ENCODE measurements around the gene COL20A1. TPM values are rescaled to one million over a fixed set of nuclear protein-coding genes. Genes with fewer than 3 reads are reported as not detected.

Gene COL20A1
- total RNA-seq, 2 experiments from 2014 or later = not detected

DNA sequence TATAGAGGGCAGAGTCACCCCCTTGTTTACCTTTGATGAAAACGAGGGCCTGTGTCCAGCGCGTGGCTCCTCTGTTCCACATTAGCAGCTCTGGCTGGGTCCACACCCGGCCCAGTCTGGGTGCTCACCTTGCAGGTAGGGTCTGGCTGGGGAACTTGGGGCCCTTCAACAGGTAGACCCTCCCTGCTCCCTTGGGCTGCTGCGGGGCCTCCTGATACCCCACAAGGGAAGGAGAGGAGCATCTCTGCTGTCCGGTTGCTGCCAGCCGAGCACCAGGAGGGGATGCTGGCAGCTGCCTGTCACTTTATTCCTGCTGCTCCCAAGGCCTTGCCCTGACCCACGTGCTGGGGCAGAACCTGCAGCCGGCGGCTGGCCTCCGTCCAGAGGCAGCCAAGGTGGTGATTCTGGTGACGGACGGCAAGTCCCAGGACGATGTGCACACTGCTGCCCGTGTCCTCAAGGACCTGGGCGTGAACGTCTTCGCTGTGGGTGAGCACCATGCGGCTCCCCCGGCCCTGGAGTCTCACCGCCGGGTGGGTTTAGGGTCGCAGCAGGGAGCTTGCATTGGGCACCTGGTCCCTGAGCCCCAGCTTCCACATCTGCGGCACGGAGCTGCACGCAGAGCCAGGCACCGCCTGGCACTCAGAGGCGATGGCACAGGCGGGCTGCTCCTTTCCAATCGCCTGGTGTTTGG lies 15.4 kb downstream of the COL20A1 start:
- ATAC-seq = no peak
- no peak overlapping the region for H3K4me3 Mint-ChIP-seq
- CTCF ChIA-PET = interaction anchor here (1.3 to 3.1 kb wide), 2 partner anchors 12 to 73 kb away, joined by 6 to 25 read pairs; no protein-coding TSS in a partner anchor
- POLR2A ChIA-PET = interaction anchor here (0.6 kb wide), 1 partner anchor 73 kb away, joined by 3 read pairs; no protein-coding TSS in a partner anchor
- H3K4me1 Mint-ChIP-seq (ENCODE audit: low read depth) = no peaks in the 10 kb centered on the region
- no peaks in the 10 kb centered on the region for H3K27me3 Mint-ChIP-seq (ENCODE audit: low read depth)
- H3K9me3 Mint-ChIP-seq (ENCODE audit: insufficient read depth) = no peaks in the 10 kb centered on the region
- H3K27ac Mint-ChIP-seq = no peak overlapping the region
- no peaks in the 10 kb centered on the region for H3K36me3 Mint-ChIP-seq (ENCODE audit: low read depth)
- DNase-seq = no peak

DNA sequence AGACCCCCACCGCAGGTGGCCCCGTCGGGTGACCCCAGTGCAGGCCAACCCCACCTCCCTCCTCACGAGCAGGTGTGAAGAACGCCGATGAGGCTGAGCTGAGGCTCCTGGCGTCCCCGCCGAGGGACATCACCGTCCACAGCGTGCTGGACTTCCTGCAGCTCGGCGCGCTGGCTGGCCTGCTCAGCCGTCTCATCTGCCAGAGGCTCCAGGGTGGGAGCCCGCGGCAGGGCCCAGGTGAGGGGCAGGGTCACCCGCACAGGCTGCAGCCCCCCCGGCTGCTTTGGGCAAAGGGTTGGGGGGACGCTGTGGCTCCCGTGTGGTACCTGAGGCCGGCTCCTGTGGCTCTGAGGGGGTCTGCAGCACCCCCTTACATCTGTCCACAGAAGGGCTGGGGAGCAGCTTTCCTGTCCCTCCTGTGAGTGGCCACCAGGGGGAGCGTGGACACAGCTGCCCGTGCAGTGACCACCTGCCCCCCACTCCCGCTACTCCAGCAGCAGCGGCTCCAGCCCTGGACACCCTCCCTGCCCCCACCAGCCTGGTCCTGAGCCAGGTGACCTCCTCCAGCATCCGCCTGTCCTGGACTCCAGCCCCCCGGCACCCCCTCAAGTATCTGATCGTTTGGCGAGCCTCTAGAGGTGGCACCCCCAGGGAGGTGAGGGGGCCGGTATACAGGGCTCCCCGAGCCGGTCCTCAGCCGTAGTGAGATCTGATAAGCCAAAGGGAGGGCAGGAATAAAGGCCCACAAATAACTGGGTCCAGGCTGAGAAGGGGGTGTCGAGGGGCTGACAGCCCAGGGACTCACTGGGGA lies 16.5 kb downstream of the COL20A1 start:
- Mint-ChIP-seq H3K4me1 (ENCODE audit: low read depth) (no peaks in the 10 kb centered on the region), H3K27me3 (ENCODE audit: low read depth) (no peaks in the 10 kb centered on the region), H3K36me3 (ENCODE audit: low read depth) (no peaks in the 10 kb centered on the region), H3K9me3 (ENCODE audit: insufficient read depth) (no peaks in the 10 kb centered on the region), H3K4me3 (no peak overlapping the region), H3K27ac (no peak overlapping the region)
- ChIA-PET CTCF (interaction anchor here (0.6 to 3.1 kb wide), 6 partner anchors 13 to 72 kb away, joined by 3 to 25 read pairs (median 5); partner anchors contain the start of gene ARFGAP1), POLR2A (no interaction called here)
- DNase-seq (peak; percentile 41), ATAC-seq (no peak)

DNA sequence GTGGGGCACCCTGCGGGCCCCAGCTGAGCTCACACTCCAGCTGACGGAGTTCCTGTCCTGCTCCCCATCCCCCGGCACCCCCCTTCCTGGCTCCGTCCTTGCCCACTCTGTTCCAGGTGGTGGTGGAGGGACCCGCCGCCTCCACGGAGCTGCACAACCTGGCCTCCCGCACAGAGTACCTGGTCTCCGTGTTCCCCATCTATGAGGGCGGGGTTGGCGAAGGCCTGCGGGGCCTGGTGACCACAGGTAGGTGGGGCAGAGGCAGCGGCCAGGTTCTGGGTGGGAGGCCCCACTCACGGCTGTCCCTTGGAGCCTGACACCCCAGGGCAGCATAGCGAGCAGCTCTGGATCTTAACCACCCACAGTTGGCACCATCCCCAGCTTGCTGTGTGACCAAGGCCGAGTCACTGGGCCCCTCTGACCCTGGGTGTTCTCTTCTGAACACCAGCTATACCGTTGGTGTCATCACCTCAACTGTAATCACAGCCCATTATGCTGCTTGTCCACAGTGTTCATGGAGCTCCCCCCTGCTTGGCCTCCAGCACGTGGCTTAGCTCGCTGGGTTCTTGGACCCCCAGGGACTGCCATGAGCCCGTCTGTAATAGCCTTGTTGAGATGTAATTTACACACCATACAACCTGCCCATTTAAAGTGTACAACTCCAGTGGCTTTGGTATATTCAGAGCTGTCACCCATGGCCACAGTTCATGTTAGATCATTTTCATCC lies 17.4 kb downstream of the COL20A1 start:
- no peaks in the 10 kb centered on the region for H3K36me3 Mint-ChIP-seq (ENCODE audit: low read depth)
- no peak overlapping the region for H3K27ac Mint-ChIP-seq
- H3K9me3 Mint-ChIP-seq (ENCODE audit: insufficient read depth) = no peaks in the 10 kb centered on the region
- H3K4me1 Mint-ChIP-seq (ENCODE audit: low read depth) = no peaks in the 10 kb centered on the region
- ATAC-seq (no peak), DNase-seq (no peak)
- CTCF ChIA-PET = interaction anchor here (1.0 to 3.1 kb wide), 4 partner anchors 17 to 71 kb away, joined by 4 to 25 read pairs (median 6); partner anchors contain the start of gene ARFGAP1
- POLR2A ChIA-PET = no interaction called here
- H3K27me3 Mint-ChIP-seq (ENCODE audit: low read depth) = no peaks in the 10 kb centered on the region
- H3K4me3 Mint-ChIP-seq = no peak overlapping the region

DNA sequence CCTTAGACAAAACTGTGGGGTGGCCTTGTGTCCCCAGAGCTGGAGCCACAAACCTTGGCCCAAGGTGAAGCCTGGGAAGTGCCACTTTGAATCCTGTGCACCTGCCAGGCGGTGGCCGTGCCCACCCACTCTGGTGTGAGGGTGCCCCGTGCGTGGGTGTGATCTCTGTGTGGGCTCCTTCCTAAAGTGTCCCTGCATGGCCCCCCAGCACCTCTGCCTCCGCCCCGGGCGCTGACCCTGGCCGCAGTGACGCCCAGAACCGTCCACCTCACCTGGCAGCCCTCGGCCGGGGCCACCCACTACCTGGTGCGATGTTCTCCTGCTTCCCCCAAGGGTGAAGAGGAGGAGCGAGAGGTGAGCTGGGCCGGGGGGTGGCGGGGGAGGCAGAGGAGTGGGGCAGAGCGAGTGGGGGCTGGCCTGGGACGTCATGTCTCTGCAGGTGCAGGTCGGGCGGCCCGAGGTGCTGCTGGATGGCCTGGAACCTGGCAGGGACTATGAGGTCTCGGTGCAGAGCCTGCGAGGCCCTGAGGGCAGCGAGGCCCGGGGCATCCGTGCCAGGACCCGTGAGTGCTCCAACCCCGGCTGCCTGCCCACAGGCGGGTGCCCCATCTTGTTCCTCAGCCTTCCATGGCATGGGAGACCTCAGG lies 18.3 kb downstream of the COL20A1 start:
- no peak overlapping the region for H3K4me3 Mint-ChIP-seq
- DNase-seq = no peak
- CTCF ChIA-PET = interaction anchor here (3.1 kb wide), 1 partner anchor 70 kb away, joined by 25 read pairs; no protein-coding TSS in a partner anchor
- H3K4me1 Mint-ChIP-seq (ENCODE audit: low read depth) = no peaks in the 10 kb centered on the region
- no peaks in the 10 kb centered on the region for H3K9me3 Mint-ChIP-seq (ENCODE audit: insufficient read depth)
- no peaks in the 10 kb centered on the region for H3K27me3 Mint-ChIP-seq (ENCODE audit: low read depth)
- H3K27ac Mint-ChIP-seq = no peak overlapping the region
- no peak for ATAC-seq
- POLR2A ChIA-PET = no interaction called here
- H3K36me3 Mint-ChIP-seq (ENCODE audit: low read depth) = no peaks in the 10 kb centered on the region

GRCh38 chr20:63311833-63312243 lies 18.9 kb downstream of the COL20A1 start:
- no peak for DNase-seq
- Mint-ChIP-seq H3K4me3 (no peak overlapping the region), H3K27ac (no peak overlapping the region), H3K9me3 (ENCODE audit: insufficient read depth) (no peaks in the 10 kb centered on the region), H3K36me3 (ENCODE audit: low read depth) (no peaks in the 10 kb centered on the region), H3K27me3 (ENCODE audit: low read depth) (no peaks in the 10 kb centered on the region), H3K4me1 (ENCODE audit: low read depth) (no peaks in the 10 kb centered on the region)
- CTCF ChIA-PET = no interaction called here
- ATAC-seq = no peak
- POLR2A ChIA-PET = no interaction called here

- Mint-ChIP-seq H3K9me3 (ENCODE audit: insufficient read depth) (no peaks in the 10 kb centered on the region), H3K27ac (no peak overlapping the region), H3K27me3 (ENCODE audit: low read depth) (no peaks in the 10 kb centered on the region), H3K4me1 (ENCODE audit: low read depth) (no peaks in the 10 kb centered on the region), H3K36me3 (ENCODE audit: low read depth) (no peaks in the 10 kb centered on the region), H3K4me3 (no peak overlapping the region)
- ChIA-PET POLR2A (interaction anchor here (0.9 kb wide), 1 partner anchor 918 kb away, joined by 4 read pairs; no protein-coding TSS in a partner anchor), CTCF (no interaction called here)
- ATAC-seq (no peak), DNase-seq (no peak)
These were observed 19.3 kb downstream of the COL20A1 start for GRCh38 chr20:63312273-63312672.

DNA sequence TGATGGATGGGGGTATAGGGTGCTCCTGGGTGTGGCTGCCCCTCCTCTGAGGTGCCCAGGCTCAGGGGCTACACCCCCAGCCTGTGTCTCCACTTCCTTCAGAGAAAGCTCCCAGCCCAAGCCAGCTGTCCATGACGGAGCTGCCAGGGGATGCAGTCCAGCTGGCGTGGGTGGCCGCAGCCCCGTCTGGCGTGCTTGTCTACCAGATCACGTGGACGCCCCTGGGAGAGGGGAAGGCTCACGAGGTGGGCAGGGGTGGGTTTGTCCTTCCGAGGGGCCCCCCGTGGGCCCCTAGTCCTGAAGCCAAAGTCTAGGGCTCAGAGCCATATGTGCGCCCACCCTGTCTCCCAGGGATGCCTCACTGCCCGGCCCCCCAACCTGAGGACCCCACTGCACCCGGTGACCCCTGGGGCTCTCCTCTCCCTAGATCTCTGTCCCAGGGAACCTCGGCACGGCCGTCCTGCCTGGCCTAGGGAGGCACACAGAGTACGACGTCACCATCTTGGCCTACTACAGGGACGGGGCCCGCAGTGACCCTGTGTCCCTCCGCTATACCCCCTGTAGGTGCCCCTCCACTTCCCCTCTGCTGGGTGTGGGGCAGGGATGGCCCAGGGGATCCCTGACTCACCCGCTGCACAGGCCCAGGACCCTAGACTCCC lies 19.8 kb downstream of the COL20A1 start:
- ChIA-PET POLR2A (interaction anchor here (0.9 kb wide), 1 partner anchor 919 kb away, joined by 4 read pairs; no protein-coding TSS in a partner anchor), CTCF (no interaction called here)

DNA sequence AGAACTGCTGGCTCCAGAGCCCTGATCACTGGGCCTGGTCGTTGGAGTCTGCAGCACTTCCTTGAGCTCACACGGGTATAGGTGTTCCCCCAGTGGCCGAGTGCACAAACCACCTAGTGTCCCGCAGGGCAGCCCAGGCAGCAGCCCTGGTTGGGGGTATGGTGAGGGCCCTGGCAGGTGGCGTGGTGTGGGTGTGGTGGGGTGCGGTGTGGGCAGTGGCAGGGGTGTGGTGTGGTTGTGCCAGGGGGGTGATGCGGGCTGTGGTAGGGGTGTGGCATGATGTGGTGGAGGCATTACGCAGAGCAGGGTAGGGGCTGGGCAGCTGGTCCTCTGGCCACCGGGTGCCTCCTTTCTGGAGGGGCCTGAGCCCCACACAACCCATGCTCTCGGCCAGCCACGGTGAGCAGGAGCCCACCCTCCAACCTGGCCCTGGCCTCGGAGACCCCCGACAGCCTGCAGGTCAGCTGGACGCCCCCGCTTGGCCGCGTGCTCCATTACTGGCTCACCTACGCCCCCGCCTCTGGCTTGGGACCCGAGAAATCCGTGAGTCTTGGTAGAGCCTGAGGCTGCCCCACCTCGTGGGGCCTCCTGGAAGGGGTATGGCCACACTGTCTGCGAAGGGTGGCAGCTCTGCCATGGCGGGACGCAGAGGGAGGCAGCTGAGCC lies 20.5 kb downstream of the COL20A1 start:
- ATAC-seq (no peak), DNase-seq (no peak)
- no peak overlapping the region for H3K4me3 Mint-ChIP-seq
- H3K27ac Mint-ChIP-seq = no peak overlapping the region
- H3K36me3 Mint-ChIP-seq (ENCODE audit: low read depth) = no peaks in the 10 kb centered on the region
- H3K9me3 Mint-ChIP-seq (ENCODE audit: insufficient read depth) = no peaks in the 10 kb centered on the region
- no peaks in the 10 kb centered on the region for H3K4me1 Mint-ChIP-seq (ENCODE audit: low read depth)
- ChIA-PET CTCF (no interaction called here), POLR2A (no interaction called here)
- H3K27me3 Mint-ChIP-seq (ENCODE audit: low read depth) = no peaks in the 10 kb centered on the region

More for the DNA sequence above, 19.8 kb downstream of the COL20A1 start:
- Mint-ChIP-seq H3K36me3 (ENCODE audit: low read depth) (no peaks in the 10 kb centered on the region), H3K27ac (no peak overlapping the region), H3K27me3 (ENCODE audit: low read depth) (no peaks in the 10 kb centered on the region), H3K4me1 (ENCODE audit: low read depth) (no peaks in the 10 kb centered on the region), H3K9me3 (ENCODE audit: insufficient read depth) (no peaks in the 10 kb centered on the region), H3K4me3 (no peak overlapping the region)
- ATAC-seq (no peak), DNase-seq (no peak)

- Mint-ChIP-seq H3K4me3 (no peak overlapping the region), H3K4me1 (ENCODE audit: low read depth) (no peaks in the 10 kb centered on the region), H3K9me3 (ENCODE audit: insufficient read depth) (no peaks in the 10 kb centered on the region), H3K36me3 (ENCODE audit: low read depth) (no peaks in the 10 kb centered on the region), H3K27me3 (ENCODE audit: low read depth) (no peaks in the 10 kb centered on the region), H3K27ac (no peak overlapping the region)
- ATAC-seq = no peak
- POLR2A ChIA-PET = no interaction called here
- CTCF ChIA-PET = no interaction called here
- no peak for DNase-seq
These were observed 21.1 kb downstream of the COL20A1 start for GRCh38 chr20:63314015-63314471.

DNA sequence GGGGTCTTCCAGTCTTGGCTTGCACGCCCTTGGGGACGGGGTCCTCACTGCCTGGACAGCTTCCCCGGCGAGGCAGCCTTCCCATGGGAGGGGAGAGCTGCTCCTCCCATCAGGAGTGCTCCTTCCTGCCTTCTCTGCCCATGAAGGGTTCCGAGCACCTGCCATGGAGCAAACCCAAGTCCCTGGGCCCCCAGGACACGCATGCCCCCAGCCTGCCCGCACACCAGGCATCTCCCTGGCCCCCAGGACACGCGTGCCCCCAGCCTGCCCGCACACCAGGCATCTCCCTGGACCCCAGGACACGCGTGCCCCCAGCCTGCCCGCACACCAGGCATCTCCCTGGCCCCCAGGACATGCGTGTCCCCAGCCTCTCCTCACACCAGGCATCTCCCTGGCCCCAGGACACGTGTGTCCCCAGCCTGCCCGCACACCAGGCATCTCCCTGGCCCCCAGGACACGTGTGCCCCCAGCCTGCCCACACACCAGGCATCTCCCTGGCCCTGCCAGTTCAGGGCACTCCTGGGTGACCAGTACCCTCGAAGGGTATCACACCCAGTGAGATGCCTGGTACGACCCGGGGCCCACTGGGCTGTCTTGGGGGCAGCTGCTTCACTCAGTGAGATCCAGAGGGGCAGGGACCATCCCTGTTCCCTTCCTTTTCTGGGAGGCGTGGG lies 21.7 kb downstream of the COL20A1 start:
- no peak for DNase-seq

More for the DNA sequence above, 21.7 kb downstream of the COL20A1 start:
- no peak for ATAC-seq
- Mint-ChIP-seq H3K9me3 (ENCODE audit: insufficient read depth) (no peaks in the 10 kb centered on the region), H3K36me3 (ENCODE audit: low read depth) (no peaks in the 10 kb centered on the region), H3K27me3 (ENCODE audit: low read depth) (no peaks in the 10 kb centered on the region), H3K4me1 (ENCODE audit: low read depth) (no peaks in the 10 kb centered on the region), H3K27ac (no peak overlapping the region), H3K4me3 (no peak overlapping the region)
- ChIA-PET POLR2A (no interaction called here), CTCF (no interaction called here)
